Stimulated activated CD4-positive, alpha-beta T cell treated with anti-CD3 and anti-CD28 coated beads, Interleukin-15, amount 100 ng/mL, for 24 hours (primary cell): Measurements from ENCODE around the gene FAM168A.

Experiments
- DNase-seq: peaks from one replicate; pipeline ENCODE4 v3.0.0-alpha.2; 2020

The FAM168A gene

GRCh38 chr11:73398132-73398526 is 199.8 kb downstream of the FAM168A start:
- DNase-seq = no peak

- no peak for DNase-seq
Measured at GRCh38 chr11:73397468-73398131, 200.3 kb downstream of the FAM168A start.

- DNase-seq = no peak
Measured at GRCh38 chr11:73396985-73397384, 200.9 kb downstream of the FAM168A start.

GRCh38 chr11:73396251-73396930 is 201.5 kb downstream of the FAM168A start:
- no peak for DNase-seq

DNA sequence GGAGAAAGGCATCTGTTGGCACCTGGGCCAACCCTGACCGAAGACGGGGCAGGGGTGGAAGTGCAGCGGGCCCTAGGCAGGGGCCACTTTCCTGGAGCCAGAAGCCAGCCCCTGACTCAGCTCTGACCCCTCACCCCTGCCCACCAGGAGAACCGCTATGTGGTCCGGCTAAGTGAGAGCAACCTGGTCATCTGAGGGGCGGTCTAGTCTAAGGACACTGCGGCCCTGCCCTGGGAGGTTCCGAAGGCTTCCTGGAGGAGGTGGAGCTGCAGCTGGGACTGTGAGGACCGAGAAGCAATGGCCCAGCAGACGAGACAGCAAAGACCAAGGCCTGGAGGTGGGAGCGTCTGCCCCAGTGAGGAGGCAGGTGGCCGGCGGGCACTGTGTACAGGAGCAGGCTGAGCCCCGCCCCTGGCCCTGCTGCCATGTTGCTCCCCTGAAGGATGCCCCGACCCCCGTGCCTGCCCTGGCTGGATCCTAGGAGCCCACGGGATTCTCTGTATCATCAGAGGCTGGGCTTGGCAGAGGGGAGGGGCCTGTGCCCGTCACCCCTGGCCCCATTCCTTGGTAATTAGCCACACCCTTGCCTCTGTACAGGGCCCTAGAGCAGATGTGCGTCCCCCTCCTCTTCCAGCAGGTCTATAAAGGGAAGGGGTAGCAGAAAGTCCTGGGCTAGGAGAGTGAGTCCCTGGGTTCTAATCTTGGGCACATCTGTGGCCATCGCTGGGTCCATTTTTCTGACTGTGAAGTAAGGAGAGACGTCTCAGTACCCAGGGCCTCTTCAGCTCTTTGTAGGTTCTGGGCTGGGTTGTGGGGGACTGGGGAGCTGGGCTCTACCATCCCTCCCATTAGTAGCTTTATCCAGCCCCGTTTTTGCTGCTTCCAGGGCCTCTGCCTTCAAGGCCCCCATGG is 202.4 kb downstream of the FAM168A start:
- no peak for DNase-seq

DNA sequence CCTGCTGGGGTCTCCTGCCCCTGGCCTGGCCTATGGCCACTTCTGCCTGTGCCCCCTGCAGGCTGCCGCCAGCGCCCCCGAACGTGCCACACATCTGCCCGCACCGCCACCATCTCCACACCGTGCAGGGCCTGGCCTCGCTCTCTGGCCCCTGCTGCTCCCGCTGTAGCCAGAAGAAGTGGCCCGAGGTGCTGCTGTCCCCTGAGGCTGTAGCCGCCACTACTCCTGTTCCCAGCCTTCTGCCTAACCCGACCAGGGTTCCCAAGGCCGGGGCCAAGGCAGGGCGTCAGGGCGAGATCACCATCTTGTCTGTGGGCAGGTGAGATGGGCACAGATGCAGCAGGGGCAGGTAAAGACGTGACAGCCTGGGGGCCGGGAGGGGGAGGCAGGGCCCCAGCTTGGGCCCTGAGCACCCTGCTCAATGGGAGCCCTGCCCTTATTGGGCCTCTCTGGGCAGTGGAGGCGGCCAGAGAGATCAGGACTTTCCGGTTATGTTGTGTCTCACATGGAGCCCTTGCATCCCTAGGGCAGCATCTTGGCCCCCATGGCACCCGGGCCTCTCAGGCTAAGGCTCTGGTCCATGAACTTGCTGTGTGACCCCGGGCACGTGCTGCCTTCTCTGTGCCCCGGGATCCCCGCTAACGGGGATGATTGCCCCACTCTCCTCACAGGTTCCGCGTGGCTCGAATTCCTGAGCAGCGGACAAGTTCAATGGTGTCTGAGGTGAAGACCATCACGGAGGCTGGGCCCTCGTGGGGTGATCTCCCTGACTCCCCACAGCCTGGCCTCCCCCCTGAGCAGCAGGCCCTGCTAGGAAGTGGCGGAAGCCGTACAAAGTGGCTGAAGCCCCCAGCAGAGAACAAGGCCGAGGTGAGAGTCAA is 203.3 kb downstream of the FAM168A start:
- no peak for DNase-seq

DNA sequence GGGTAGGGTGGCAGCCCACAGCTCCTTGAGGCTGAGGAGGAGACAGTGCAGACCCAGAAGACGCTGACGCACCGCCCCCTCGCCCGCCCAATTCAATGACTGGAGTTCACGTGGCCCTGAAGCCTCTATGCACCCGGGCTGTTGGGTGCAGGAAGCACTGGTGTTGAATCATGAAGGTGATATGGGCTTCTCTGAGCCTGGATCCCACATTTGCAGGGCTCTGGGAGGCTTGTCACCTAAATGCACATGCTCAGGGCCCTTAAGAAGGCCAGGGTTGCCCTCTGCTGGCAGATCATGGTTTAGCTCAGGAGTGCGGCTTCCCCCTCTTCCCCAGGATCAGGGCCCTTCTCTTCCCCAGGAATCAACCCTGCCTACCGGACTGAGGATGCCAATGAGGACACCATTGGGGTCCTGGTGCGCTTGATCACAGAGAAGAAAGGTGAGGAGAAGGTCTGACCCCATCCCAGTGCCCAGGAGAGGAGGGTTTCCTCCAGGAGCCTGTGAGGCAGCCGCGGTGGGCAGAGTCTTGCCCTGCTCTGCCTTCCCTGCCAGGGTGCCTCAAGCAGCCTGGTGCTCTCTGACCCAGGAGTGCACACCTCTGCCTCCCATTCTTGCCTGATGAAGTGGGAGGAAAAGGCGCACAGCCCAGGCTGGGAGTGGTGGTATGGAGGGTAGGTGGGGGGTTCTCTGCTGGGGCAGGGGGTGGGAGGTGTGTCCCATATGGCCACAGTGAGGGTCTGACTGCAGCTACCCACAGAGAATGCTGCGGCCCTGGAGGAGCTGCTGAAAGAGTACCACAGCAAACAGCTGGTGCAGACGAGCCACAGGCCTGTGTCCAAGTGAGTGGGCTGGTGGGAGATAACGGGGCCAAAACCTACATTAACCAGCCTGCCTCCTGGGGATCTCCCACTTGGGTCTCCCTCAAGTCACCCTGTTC is 204.2 kb downstream of the FAM168A start:
- DNase-seq = peak; percentile 73

- no peak for DNase-seq
Measured at GRCh38 chr11:73393011-73393380, 204.9 kb downstream of the FAM168A start.

GRCh38 chr11:73392108-73393010 is 205.6 kb downstream of the FAM168A start:
- no peak for DNase-seq

- DNase-seq = no peak
Measured at GRCh38 chr11:73391665-73392064, 206.2 kb downstream of the FAM168A start.

GRCh38 chr11:73390601-73391565 is 207.0 kb downstream of the FAM168A start:
- no peak for DNase-seq

- DNase-seq = no peak
Measured at GRCh38 chr11:73389916-73390315, 208.0 kb downstream of the FAM168A start.

- DNase-seq = no peak
Measured at GRCh38 chr11:73389134-73389525, 208.8 kb downstream of the FAM168A start.

- no peak for DNase-seq
Measured at GRCh38 chr11:73388265-73389133, 209.4 kb downstream of the FAM168A start.

- no peak for DNase-seq
Measured at GRCh38 chr11:73387594-73388264, 210.2 kb downstream of the FAM168A start.

GRCh38 chr11:73386546-73386945 is 211.4 kb downstream of the FAM168A start:
- no peak for DNase-seq

DNA sequence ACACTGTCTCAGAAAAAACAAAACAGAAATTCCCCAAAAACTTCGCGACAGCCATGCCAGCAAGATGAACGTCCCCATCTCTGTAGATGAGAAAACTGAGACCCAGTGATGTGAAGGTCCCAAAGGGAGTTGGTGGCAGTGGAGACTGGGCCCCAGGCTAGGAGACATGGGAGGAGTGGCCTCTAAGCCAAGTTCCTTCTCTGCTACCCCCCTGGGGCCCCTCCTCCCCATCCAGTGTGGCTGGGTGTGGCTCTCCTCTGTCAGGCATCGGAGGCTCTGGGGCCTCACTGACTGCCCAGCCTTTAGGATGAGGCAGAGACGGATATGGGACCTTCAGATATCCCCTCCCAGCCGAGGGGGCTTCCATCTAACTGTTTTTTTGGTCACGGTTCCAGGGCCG is 211.9 kb downstream of the FAM168A start:
- DNase-seq = no peak
